Activated naive CD4-positive, alpha-beta T cell treated with anti-CD3 and anti-CD28 coated beads, Interleukin-2, amount 50 U/mL, for 24 hours (primary cell): ENCODE results near the gene HMGCR.

Experiments
- H3K27ac Mint-ChIP-seq: one replicate; pipeline ENCODE4 v1.8.0; 2021; ENCODE audit warnings: mild to moderate bottlenecking, mixed read lengths
- H3K27me3 Mint-ChIP-seq: one replicate; pipeline ENCODE4 v1.8.0; 2021; ENCODE audit warnings: mixed read lengths
- H3K36me3 Mint-ChIP-seq: one replicate; pipeline ENCODE4 v1.8.0; 2021; ENCODE audit warnings: mixed read lengths
- H3K4me1 Mint-ChIP-seq: one replicate; pipeline ENCODE4 v1.8.0; 2021; ENCODE audit warnings: mixed read lengths
- H3K4me3 Mint-ChIP-seq: one replicate; pipeline ENCODE4 v1.8.0; 2021; ENCODE audit warnings: mild to moderate bottlenecking, mixed read lengths
- H3K9me3 Mint-ChIP-seq: one replicate; pipeline ENCODE4 v1.8.0; 2021; ENCODE audit warnings: mixed read lengths

HMGCR gene

DNA sequence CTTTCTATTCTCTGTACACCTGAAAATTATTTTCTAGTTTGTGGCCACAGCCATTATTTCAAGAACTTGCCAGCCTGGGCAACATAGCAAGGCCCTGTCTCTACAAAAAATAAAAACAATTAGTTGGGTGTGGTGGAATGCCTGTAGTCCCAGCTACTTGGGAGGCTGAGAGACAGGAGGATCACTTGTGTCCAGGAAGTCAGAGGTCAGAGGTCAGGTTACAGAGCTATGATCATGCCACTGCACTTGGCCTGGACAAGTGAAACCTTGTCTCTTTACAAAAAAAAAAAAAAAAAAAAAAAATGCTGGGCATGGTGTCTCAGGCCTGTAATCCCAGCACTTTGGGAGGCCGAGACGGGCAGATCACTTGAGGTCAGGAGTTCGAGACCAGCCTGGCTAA is 58.3 kb downstream of the HMGCR start:
- H3K9me3 Mint-ChIP-seq, result no peaks in the 10 kb centered on the region
- no peak overlapping the region for H3K27ac Mint-ChIP-seq
- H3K36me3 Mint-ChIP-seq, result peaks cover 8% of the 10 kb centered on the region
- no peak overlapping the region for H3K4me3 Mint-ChIP-seq
- no peaks in the 10 kb centered on the region for H3K27me3 Mint-ChIP-seq
- H3K4me1 Mint-ChIP-seq, result no peaks in the 10 kb centered on the region

DNA sequence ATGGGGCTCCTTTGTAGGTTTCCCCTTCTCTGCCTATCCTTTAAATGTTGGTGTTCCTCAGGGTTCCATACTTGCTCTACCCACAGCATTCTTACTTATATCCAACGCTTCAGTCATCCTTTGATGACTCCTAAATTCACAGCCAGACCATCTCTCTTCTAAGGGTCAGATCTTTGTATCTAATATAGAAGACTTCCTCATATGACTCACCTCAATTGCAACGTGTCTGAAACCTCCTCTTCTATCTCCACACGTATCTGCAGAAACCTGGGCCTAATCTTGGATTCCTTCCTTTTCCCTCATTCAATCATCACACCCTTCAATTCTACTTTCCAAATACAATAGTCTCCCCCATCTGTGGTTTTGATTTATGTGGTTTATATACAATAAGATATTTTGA is 68.3 kb downstream of the HMGCR start:
- Mint-ChIP-seq H3K36me3 (peaks cover 13% of the 10 kb centered on the region), H3K4me1 (no peaks in the 10 kb centered on the region), H3K27ac (no peak overlapping the region), H3K4me3 (no peak overlapping the region), H3K27me3 (no peaks in the 10 kb centered on the region), H3K9me3 (no peaks in the 10 kb centered on the region)
